ENCODE measurements around the gene TMEM60. TPM values are rescaled to one million over a fixed set of nuclear protein-coding genes. Genes with fewer than 3 reads are reported as not detected.

Gene TMEM60
- total and polyA plus RNA-seq, 4 donors, result 4.9 to 16.7 (median 9.8) TPM

- Histone ChIP-seq H3K27me3 (ENCODE audit: control insufficient read depth in 4 of 4, insufficient read depth in 4 of 4, low read length in 3 of 4) (no peaks in the 10 kb centered on the region), H3K36me3 (ENCODE audit: control insufficient read depth in 4 of 4, insufficient read depth in 3 of 4, low read depth in 1 of 4, low read length in 3 of 4) (peaks cover 0 to 2% (median 0%) of the 10 kb centered on the region in 4 donors), H3K9ac (ENCODE audit: low read depth in 1 of 2, low read length in 2 of 2) (peak overlapping the region in 1 of 2 donors; percentile 28), H3K27ac (ENCODE audit: low read depth in 1 of 2, low read length in 2 of 2) (peak overlapping the region; percentile 75 to 82), H3K4me3 (ENCODE audit: low read depth in 1 of 3, low read length in 3 of 3) (no peak overlapping the region), H3K9me3 (ENCODE audit: control insufficient read depth in 4 of 4, low read length in 3 of 4) (no peaks in the 10 kb centered on the region), H3K4me1 (ENCODE audit: control insufficient read depth in 4 of 4, insufficient read depth in 4 of 4, low read length in 3 of 4) (peaks cover 5 to 33% (median 24%) of the 10 kb centered on the region in 4 donors)
- 53% methylated on average over 4 of the region's 4 CpGs for WGBS
- TF ChIP-seq TAF1 (conservative IDR thresholded peaks at IDR 0.05) (no peak), GABPA (IDR thresholded peaks at IDR 0.05 in 1 of 2, conservative IDR thresholded peaks at IDR 0.05 in 1 of 2) (no peak), MAX (IDR thresholded peaks at IDR 0.05) (no peak), REST (IDR thresholded peaks at IDR 0.05) (peak; percentile 30), NR2F2 (IDR thresholded peaks at IDR 0.05) (peak; percentile 17), JUND (IDR thresholded peaks at IDR 0.05) (peak; percentile 29 to 47), HNF4G (IDR thresholded peaks at IDR 0.05) (peak; percentile 37), SP1 (IDR thresholded peaks at IDR 0.05) (peak; percentile 83), ATF3 (IDR thresholded peaks at IDR 0.05) (no peak), HNF4A (conservative IDR thresholded peaks at IDR 0.05) (peak; percentile 83 to 87), EGR1 (IDR thresholded peaks at IDR 0.05; ENCODE audit: low read depth in 2 of 2) (no peak), YY1 (IDR thresholded peaks at IDR 0.05) (no peak), FOXA2 (IDR thresholded peaks at IDR 0.05) (no peak), ZBTB33 (IDR thresholded peaks at IDR 0.05) (no peak), RXRA (IDR thresholded peaks at IDR 0.05) (peak; percentile 34 to 40), RAD21 (IDR thresholded peaks at IDR 0.05) (no peak), CTCF (IDR thresholded peaks at IDR 0.05; ENCODE audit: low read depth, low read length, missing input control) (no peak), FOXA1 (IDR thresholded peaks at IDR 0.05) (no peak)
- DNase-seq (ENCODE audit: low spot score), result no peak
Observed at GRCh38 chr7:77765906-77766800, 32.1 kb downstream of the TMEM60 start.
